ENCODE measurements around the gene NUB1.

The NUB1 gene

DNA sequence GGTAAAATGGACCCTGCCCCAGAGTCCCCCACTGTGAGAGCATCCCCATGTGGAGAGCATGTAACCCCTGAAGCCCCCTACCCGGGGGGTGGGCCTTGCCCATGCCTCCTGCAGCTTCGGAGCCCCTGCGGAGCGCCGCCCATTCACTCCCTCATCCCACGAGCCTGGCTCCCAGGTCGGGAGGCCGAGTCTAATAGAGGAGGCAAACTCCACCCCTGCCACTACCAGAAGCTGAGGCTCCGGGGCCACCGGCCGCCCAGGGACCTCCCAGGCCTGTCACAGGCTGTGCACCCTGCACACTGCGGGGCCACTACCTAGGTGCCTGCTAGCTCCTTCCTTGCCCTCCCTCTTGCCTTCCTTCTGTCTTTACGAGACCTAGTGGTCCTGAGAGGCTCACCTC, 50.8 kb downstream of the NUB1 start:
- Histone ChIP-seq H3K9me3 (ENCODE audit: control insufficient read depth in 2 of 2, low read length in 2 of 2) (no peaks in the 10 kb centered on the region), H3K4me3 (ENCODE audit: low read length in 2 of 2) (no peak overlapping the region), H3K36me3 (ENCODE audit: control insufficient read depth in 2 of 2, insufficient read depth in 2 of 2, low read length in 2 of 2) (no peaks in the 10 kb centered on the region), H3K27ac (ENCODE audit: low read depth in 2 of 2, low read length in 2 of 2) (no peak overlapping the region), H3K4me1 (ENCODE audit: control insufficient read depth in 2 of 2, insufficient read depth in 2 of 2, low read length in 2 of 2) (no peaks in the 10 kb centered on the region), H3K27me3 (ENCODE audit: control insufficient read depth in 2 of 2, insufficient read depth in 2 of 2, low read length in 2 of 2) (no peaks in the 10 kb centered on the region), H3K9ac (ENCODE audit: low read depth in 1 of 2, low read length in 2 of 2) (no peak overlapping the region)

- Histone ChIP-seq H3K4me1 (ENCODE audit: control insufficient read depth in 2 of 2, insufficient read depth in 2 of 2, low read length in 2 of 2) (no peaks in the 10 kb centered on the region), H3K4me3 (ENCODE audit: low read length in 2 of 2) (no peak overlapping the region), H3K27ac (ENCODE audit: low read depth in 2 of 2, low read length in 2 of 2) (no peak overlapping the region), H3K36me3 (ENCODE audit: control insufficient read depth in 2 of 2, insufficient read depth in 2 of 2, low read length in 2 of 2) (no peaks in the 10 kb centered on the region), H3K27me3 (ENCODE audit: control insufficient read depth in 2 of 2, insufficient read depth in 2 of 2, low read length in 2 of 2) (peaks cover 0 to 2% of the 10 kb centered on the region in 2 donors), H3K9me3 (ENCODE audit: control insufficient read depth in 2 of 2, low read length in 2 of 2) (no peaks in the 10 kb centered on the region), H3K9ac (ENCODE audit: low read depth in 1 of 2, low read length in 2 of 2) (no peak overlapping the region)
Measured at GRCh38 chr7:151393031-151393977, 51.7 kb downstream of the NUB1 start.

DNA sequence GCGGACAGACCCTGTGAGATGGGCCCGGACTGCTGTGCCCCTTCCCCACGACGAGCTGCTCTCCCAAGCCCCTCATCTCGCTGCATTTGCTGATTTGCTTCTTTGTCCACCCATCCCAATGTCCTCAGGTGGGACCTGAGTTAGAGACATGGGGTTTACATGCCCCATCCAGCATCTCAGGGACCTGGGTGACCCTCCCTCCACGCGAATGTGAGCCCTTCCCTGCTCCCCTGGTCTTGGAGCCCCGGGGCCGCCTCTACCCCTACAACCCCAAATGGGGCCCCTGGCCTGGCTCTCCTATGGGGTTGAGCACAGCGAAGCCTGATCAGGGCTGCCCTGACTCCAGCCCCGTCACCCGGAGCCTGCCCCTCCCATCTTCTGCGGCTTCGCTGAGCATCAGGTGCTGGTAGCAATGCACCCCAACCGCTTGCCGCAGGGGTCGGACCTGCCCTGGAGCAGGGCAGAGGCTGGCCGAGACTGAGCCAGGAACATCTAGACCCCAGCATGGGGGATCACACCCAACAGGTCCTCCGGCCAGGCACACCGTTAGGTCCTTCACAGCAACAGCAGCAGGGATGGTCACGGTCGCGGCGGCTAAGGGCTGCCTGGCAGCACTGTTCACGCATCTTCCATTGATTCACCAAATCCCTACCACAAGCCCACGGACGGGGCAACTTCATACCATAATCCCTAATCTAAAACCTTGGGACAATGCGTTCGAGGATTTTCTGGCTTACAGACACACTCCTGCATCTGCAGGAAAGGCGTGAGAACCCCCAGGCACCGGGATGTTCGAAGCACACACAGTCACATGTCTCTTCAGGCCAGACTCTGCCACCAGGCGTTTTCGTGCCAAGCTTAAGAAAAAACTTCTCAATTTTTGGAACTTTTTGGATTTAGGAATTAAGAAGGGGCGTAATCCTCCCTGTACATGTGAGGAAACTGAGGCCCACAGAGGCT, 52.7 kb downstream of the NUB1 start:
- Histone ChIP-seq H3K27ac (ENCODE audit: low read depth in 2 of 2, low read length in 2 of 2) (no peak overlapping the region), H3K27me3 (ENCODE audit: control insufficient read depth in 2 of 2, insufficient read depth in 2 of 2, low read length in 2 of 2) (peaks cover 0 to 2% of the 10 kb centered on the region in 2 donors)

GRCh38 chr7:151395036-151395367, 53.4 kb downstream of the NUB1 start:
- Histone ChIP-seq H3K9ac (ENCODE audit: low read depth in 1 of 2, low read length in 2 of 2) (no peak overlapping the region), H3K27me3 (ENCODE audit: control insufficient read depth in 2 of 2, insufficient read depth in 2 of 2, low read length in 2 of 2) (peaks cover 0 to 2% of the 10 kb centered on the region in 2 donors), H3K36me3 (ENCODE audit: control insufficient read depth in 2 of 2, insufficient read depth in 2 of 2, low read length in 2 of 2) (no peaks in the 10 kb centered on the region), H3K4me3 (ENCODE audit: low read length in 2 of 2) (no peak overlapping the region), H3K4me1 (ENCODE audit: control insufficient read depth in 2 of 2, insufficient read depth in 2 of 2, low read length in 2 of 2) (no peaks in the 10 kb centered on the region), H3K9me3 (ENCODE audit: control insufficient read depth in 2 of 2, low read length in 2 of 2) (no peaks in the 10 kb centered on the region), H3K27ac (ENCODE audit: low read depth in 2 of 2, low read length in 2 of 2) (no peak overlapping the region)

More for the DNA sequence above, 52.7 kb downstream of the NUB1 start:
- H3K4me3 ChIP-seq (ENCODE audit: low read length in 2 of 2): no peak overlapping the region
- no peak overlapping the region for H3K9ac ChIP-seq (ENCODE audit: low read depth in 1 of 2, low read length in 2 of 2)
- no peaks in the 10 kb centered on the region for H3K4me1 ChIP-seq (ENCODE audit: control insufficient read depth in 2 of 2, insufficient read depth in 2 of 2, low read length in 2 of 2)
- no peaks in the 10 kb centered on the region for H3K36me3 ChIP-seq (ENCODE audit: control insufficient read depth in 2 of 2, insufficient read depth in 2 of 2, low read length in 2 of 2)
- H3K9me3 ChIP-seq (ENCODE audit: control insufficient read depth in 2 of 2, low read length in 2 of 2): no peaks in the 10 kb centered on the region

- Histone ChIP-seq H3K9ac (ENCODE audit: low read depth in 1 of 2, low read length in 2 of 2) (no peak overlapping the region), H3K27me3 (ENCODE audit: control insufficient read depth in 2 of 2, insufficient read depth in 2 of 2, low read length in 2 of 2) (peaks cover 0 to 2% of the 10 kb centered on the region in 2 donors), H3K27ac (ENCODE audit: low read depth in 2 of 2, low read length in 2 of 2) (no peak overlapping the region), H3K4me1 (ENCODE audit: control insufficient read depth in 2 of 2, insufficient read depth in 2 of 2, low read length in 2 of 2) (no peaks in the 10 kb centered on the region), H3K9me3 (ENCODE audit: control insufficient read depth in 2 of 2, low read length in 2 of 2) (no peaks in the 10 kb centered on the region), H3K36me3 (ENCODE audit: control insufficient read depth in 2 of 2, insufficient read depth in 2 of 2, low read length in 2 of 2) (no peaks in the 10 kb centered on the region), H3K4me3 (ENCODE audit: low read length in 2 of 2) (no peak overlapping the region)
Measured at GRCh38 chr7:151396328-151396970, 54.8 kb downstream of the NUB1 start.

- no peak overlapping the region for H3K9ac ChIP-seq (ENCODE audit: low read depth in 1 of 2, low read length in 2 of 2)
- H3K4me1 ChIP-seq (ENCODE audit: control insufficient read depth in 2 of 2, insufficient read depth in 2 of 2, low read length in 2 of 2): no peaks in the 10 kb centered on the region
- H3K4me3 ChIP-seq (ENCODE audit: low read length in 2 of 2): no peak overlapping the region
- no peaks in the 10 kb centered on the region for H3K36me3 ChIP-seq (ENCODE audit: control insufficient read depth in 2 of 2, insufficient read depth in 2 of 2, low read length in 2 of 2)
- H3K27ac ChIP-seq (ENCODE audit: low read depth in 2 of 2, low read length in 2 of 2): no peak overlapping the region
- H3K9me3 ChIP-seq (ENCODE audit: control insufficient read depth in 2 of 2, low read length in 2 of 2): no peaks in the 10 kb centered on the region
- H3K27me3 ChIP-seq (ENCODE audit: control insufficient read depth in 2 of 2, insufficient read depth in 2 of 2, low read length in 2 of 2): peaks cover 0 to 2% of the 10 kb centered on the region in 2 donors
Measured at GRCh38 chr7:151397026-151397425, 55.4 kb downstream of the NUB1 start.

GRCh38 chr7:151398446-151399304, 57.1 kb downstream of the NUB1 start:
- Histone ChIP-seq H3K27me3 (ENCODE audit: control insufficient read depth in 2 of 2, insufficient read depth in 2 of 2, low read length in 2 of 2) (peaks cover 0 to 2% of the 10 kb centered on the region in 2 donors), H3K9me3 (ENCODE audit: control insufficient read depth in 2 of 2, low read length in 2 of 2) (no peaks in the 10 kb centered on the region), H3K27ac (ENCODE audit: low read depth in 2 of 2, low read length in 2 of 2) (no peak overlapping the region), H3K4me3 (ENCODE audit: low read length in 2 of 2) (no peak overlapping the region), H3K4me1 (ENCODE audit: control insufficient read depth in 2 of 2, insufficient read depth in 2 of 2, low read length in 2 of 2) (no peaks in the 10 kb centered on the region), H3K9ac (ENCODE audit: low read depth in 1 of 2, low read length in 2 of 2) (no peak overlapping the region), H3K36me3 (ENCODE audit: control insufficient read depth in 2 of 2, insufficient read depth in 2 of 2, low read length in 2 of 2) (no peaks in the 10 kb centered on the region)

DNA sequence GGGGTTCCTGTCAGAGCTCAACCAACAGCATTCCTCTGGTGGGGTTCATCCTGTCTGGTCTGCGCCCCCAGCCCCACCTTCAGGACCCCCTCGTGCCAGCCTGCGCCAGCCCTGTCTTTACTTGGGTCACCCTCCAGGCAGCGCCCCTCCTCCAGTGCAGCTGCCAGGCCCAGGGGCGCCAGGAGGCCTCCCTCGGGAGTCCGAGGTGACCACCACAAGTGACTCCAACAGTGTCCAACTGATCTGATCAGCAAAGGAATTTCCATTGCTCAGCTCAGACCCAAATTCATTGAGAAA, 57.6 kb downstream of the NUB1 start:
- no peaks in the 10 kb centered on the region for H3K4me1 ChIP-seq (ENCODE audit: control insufficient read depth in 2 of 2, insufficient read depth in 2 of 2, low read length in 2 of 2)
- no peak overlapping the region for H3K9ac ChIP-seq (ENCODE audit: low read depth in 1 of 2, low read length in 2 of 2)
- no peak overlapping the region for H3K27ac ChIP-seq (ENCODE audit: low read depth in 2 of 2, low read length in 2 of 2)
- H3K36me3 ChIP-seq (ENCODE audit: control insufficient read depth in 2 of 2, insufficient read depth in 2 of 2, low read length in 2 of 2): no peaks in the 10 kb centered on the region
- H3K4me3 ChIP-seq (ENCODE audit: low read length in 2 of 2): no peak overlapping the region
- H3K9me3 ChIP-seq (ENCODE audit: control insufficient read depth in 2 of 2, low read length in 2 of 2): no peaks in the 10 kb centered on the region
- peaks cover 0 to 2% of the 10 kb centered on the region in 2 donors for H3K27me3 ChIP-seq (ENCODE audit: control insufficient read depth in 2 of 2, insufficient read depth in 2 of 2, low read length in 2 of 2)

GRCh38 chr7:151399906-151400305, 58.3 kb downstream of the NUB1 start:
- Histone ChIP-seq H3K27me3 (ENCODE audit: control insufficient read depth in 2 of 2, insufficient read depth in 2 of 2, low read length in 2 of 2) (peaks cover 0 to 2% of the 10 kb centered on the region in 2 donors), H3K9ac (ENCODE audit: low read depth in 1 of 2, low read length in 2 of 2) (no peak overlapping the region), H3K4me1 (ENCODE audit: control insufficient read depth in 2 of 2, insufficient read depth in 2 of 2, low read length in 2 of 2) (no peaks in the 10 kb centered on the region), H3K27ac (ENCODE audit: low read depth in 2 of 2, low read length in 2 of 2) (no peak overlapping the region), H3K9me3 (ENCODE audit: control insufficient read depth in 2 of 2, low read length in 2 of 2) (no peaks in the 10 kb centered on the region), H3K36me3 (ENCODE audit: control insufficient read depth in 2 of 2, insufficient read depth in 2 of 2, low read length in 2 of 2) (no peaks in the 10 kb centered on the region), H3K4me3 (ENCODE audit: low read length in 2 of 2) (no peak overlapping the region)
